OCI-LY1 (cell line): ENCODE measurements around the gene ZNF286A.
"Not testable (repeated sequence)": the region's sequence is repeated elsewhere in the genome, so short reads cannot be mapped to it uniquely, and the experiment has no call there.

ENCODE experiments used
- H2AFZ ChIP-seq: fragments of 200-600 bp; sonication (generic), shearing (Covaris generic); 2 replicates; pipeline ENCODE4 v1.6.0; 2014; ENCODE audit warnings: antibody characterized with exemption, mild to moderate bottlenecking, low read length
- H3F3A ChIP-seq: fragments of 200-600 bp; sonication (generic), shearing (Covaris generic); 2 replicates; pipeline ENCODE4 v1.6.0; 2014; ENCODE audit warnings: mild to moderate bottlenecking, antibody characterized with exemption, low read length, moderate library complexity; ENCODE audit not compliant: insufficient read depth
- H3K27ac ChIP-seq: fragments of 200-600 bp; sonication (generic); 2 replicates; pipeline ENCODE4 v1.5.1; 2014; ENCODE audit warnings: low read length, mixed run types, mild to moderate bottlenecking, low read depth; ENCODE audit not compliant: poor library complexity, severe bottlenecking
- H3K27me3 ChIP-seq: fragments of 200-600 bp; sonication (generic); 2 replicates; pipeline ENCODE4 v1.6.0; 2014; ENCODE audit warnings: antibody characterized with exemption, mild to moderate bottlenecking, low read length, moderate library complexity; ENCODE audit not compliant: insufficient read depth
- H3K36me3 ChIP-seq: fragments of 200-600 bp; sonication (generic); 2 replicates; pipeline ENCODE4 v1.6.1; 2014; ENCODE audit warnings: mild to moderate bottlenecking, antibody characterized with exemption, low read length, moderate library complexity, mixed read lengths; ENCODE audit not compliant: insufficient read depth
- H3K4me1 ChIP-seq: fragments of 200-600 bp; sonication (generic); 2 replicates; pipeline ENCODE4 v1.5.1; 2014; ENCODE audit warnings: mild to moderate bottlenecking, low read length, moderate library complexity; ENCODE audit not compliant: insufficient read depth, severe bottlenecking
- H3K4me2 ChIP-seq: fragments of 200-600 bp; sonication (generic), shearing (Covaris generic); 2 replicates; pipeline ENCODE4 v1.6.1; 2014; ENCODE audit warnings: low read length
- H3K4me3 ChIP-seq: fragments of 200-600 bp; sonication (generic); 2 replicates; pipeline ENCODE4 v1.5.1; 2014; ENCODE audit warnings: low read length, low read depth, mild to moderate bottlenecking, mixed read lengths; ENCODE audit not compliant: poor library complexity, severe bottlenecking
- H3K79me2 ChIP-seq: fragments of 200-600 bp; shearing (Covaris generic); 2 replicates; pipeline ENCODE4 v1.6.1; 2016; ENCODE audit warnings: mixed run types, low read length, mixed read lengths; ENCODE audit not compliant: insufficient read depth
- H3K9ac ChIP-seq: fragments of 200-600 bp; sonication (generic), shearing (Covaris generic); 2 replicates; pipeline ENCODE4 v1.6.1; 2014; ENCODE audit warnings: mild to moderate bottlenecking, low read length, mixed read lengths
- H3K9me2 ChIP-seq: fragments of 200-600 bp; sonication (generic), shearing (Covaris generic); 2 replicates; pipeline ENCODE4 v1.6.1; 2014; ENCODE audit warnings: low read depth, mild to moderate bottlenecking, low read length, mixed read lengths
- H3K9me3 ChIP-seq: fragments of 200-600 bp; shearing (Covaris generic); 2 replicates; pipeline ENCODE4 v1.6.1; 2014; ENCODE audit warnings: low read length, mixed read lengths
- H4K20me1 ChIP-seq: fragments of 200-600 bp; sonication (generic), shearing (Covaris generic); 2 replicates; pipeline ENCODE4 v1.6.0; 2016; ENCODE audit warnings: mild to moderate bottlenecking, low read length; ENCODE audit not compliant: insufficient read depth

Gene ZNF286A

DNA sequence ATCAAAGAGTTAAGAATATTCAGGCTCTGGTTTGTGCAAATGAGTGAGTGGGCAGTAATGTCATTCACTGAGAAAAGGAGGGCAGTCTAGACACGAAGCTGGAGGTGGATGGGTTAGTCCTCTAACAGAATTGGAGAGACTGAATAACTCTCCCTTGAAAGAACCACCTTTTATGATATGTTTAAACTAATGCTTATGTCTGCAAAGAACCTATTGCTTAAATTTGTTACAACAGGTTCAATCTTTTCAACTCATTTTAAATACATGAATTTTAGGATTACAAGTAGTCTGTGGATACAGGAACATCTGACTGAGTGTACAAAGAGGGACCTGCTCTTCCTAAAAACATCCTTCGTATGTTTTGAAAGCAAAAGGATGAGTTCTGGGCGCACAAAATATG is 585 bp upstream of the ZNF286A start:
- H3K27ac ChIP-seq, result peak overlapping the region; percentile 37

DNA sequence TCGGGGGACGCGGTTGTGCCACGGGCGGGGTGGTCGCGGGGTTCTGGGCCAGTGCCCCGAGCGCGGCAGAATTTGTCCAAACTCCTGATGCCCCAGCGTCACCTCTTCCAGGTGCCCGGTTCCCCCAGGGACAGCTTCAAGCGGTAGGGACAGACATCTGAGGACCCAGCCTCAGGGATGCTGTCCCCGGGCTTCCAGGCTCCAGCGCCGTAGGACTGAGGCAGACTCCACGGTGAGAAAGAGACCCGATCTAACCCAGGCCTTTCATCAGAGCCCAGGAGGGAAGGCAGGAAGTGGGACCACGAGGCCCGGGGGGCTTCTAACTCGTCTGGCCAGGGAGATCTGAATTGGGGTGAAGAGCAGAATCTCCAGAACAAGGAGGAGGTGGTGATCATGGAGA is 385 bp downstream of the ZNF286A start:
- H3K27me3 ChIP-seq, H3K9me3 ChIP-seq, H3F3A ChIP-seq, H4K20me1 ChIP-seq, H3K4me1 ChIP-seq, H3K79me2 ChIP-seq, H2AFZ ChIP-seq, H3K9me2 ChIP-seq: not testable (repeated sequence)
- H3K4me3 ChIP-seq, result peak overlapping the region; percentile 69
- peak overlapping the region; percentile 68; the same call in 1 of the 2 replicates for H3K9ac ChIP-seq
- peak overlapping the region; percentile 69 for H3K4me2 ChIP-seq
- H3K36me3 ChIP-seq, result peaks cover 10% of the 10 kb centered on the region
- peak overlapping the region; percentile 39 for H3K27ac ChIP-seq

More for the DNA sequence above, 585 bp upstream of the ZNF286A start:
- H4K20me1 ChIP-seq, H3K79me2 ChIP-seq, H3K36me3 ChIP-seq, H3K9me3 ChIP-seq, H3F3A ChIP-seq, H2AFZ ChIP-seq, H3K9me2 ChIP-seq, H3K27me3 ChIP-seq, H3K4me1 ChIP-seq: not testable (repeated sequence)
- Histone ChIP-seq H3K4me2 (peak overlapping the region; percentile 69), H3K9ac (peak overlapping the region; percentile 68), H3K4me3 (peak overlapping the region; percentile 69)

DNA sequence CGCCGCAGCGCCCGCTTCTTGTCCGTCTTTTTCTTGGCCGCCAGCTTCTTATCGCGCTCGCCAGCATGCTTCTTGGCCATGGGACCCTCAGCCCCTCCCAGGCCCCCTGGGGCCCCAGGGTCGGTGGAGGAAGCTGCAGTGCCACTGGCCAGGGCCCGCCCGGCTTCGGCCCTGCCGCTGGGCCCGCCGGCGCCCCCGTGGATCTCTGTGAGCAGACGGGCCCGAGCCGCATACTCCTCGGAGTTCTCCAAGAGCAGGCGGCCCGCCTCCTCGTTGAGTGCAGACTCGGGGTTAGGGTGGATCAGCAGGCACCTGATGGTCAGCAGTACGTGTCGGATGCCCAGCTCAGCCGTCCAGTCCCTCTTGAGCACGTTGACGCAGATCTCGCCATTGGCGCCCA is 4.7 kb downstream of the ZNF286A start:
- not testable (repeated sequence) for H3K4me3 ChIP-seq, H3K9me2 ChIP-seq
- peaks cover 10% of the 10 kb centered on the region for H3K9me3 ChIP-seq

DNA sequence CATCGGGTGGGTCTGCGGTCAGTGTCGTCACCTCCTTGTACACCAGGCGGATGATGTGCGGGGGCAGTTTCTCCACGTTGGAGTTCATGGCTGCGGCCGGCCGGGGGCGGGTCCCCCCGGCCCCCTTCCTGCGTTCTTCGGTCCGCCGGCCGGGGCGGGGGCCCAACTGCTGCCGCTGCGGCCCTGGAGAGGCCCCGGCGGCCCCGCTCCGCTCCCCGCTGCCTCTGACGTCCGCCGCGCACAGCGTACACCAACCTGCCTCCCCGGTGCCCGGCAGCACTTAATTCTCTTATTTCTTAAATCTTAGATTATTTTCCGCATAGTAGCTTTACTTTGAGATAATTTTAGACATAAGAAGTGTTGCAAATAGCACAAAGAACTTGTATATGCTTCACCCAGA is 5.3 kb downstream of the ZNF286A start:
- not testable (repeated sequence) for H3K9ac ChIP-seq, H3F3A ChIP-seq, H4K20me1 ChIP-seq, H3K4me3 ChIP-seq, H3K4me2 ChIP-seq, H3K9me2 ChIP-seq, H2AFZ ChIP-seq, H3K27ac ChIP-seq, H3K27me3 ChIP-seq, H3K79me2 ChIP-seq, H3K4me1 ChIP-seq
- Histone ChIP-seq H3K9me3 (peaks cover 10% of the 10 kb centered on the region), H3K36me3 (peaks cover 44% of the 10 kb centered on the region)

More for the DNA sequence above, 4.7 kb downstream of the ZNF286A start:
- H2AFZ ChIP-seq, H3K9ac ChIP-seq, H3K4me1 ChIP-seq, H3K27ac ChIP-seq, H3K27me3 ChIP-seq, H3K79me2 ChIP-seq, H4K20me1 ChIP-seq, H3K4me2 ChIP-seq, H3F3A ChIP-seq: not testable (repeated sequence)
- peaks cover 44% of the 10 kb centered on the region for H3K36me3 ChIP-seq

DNA sequence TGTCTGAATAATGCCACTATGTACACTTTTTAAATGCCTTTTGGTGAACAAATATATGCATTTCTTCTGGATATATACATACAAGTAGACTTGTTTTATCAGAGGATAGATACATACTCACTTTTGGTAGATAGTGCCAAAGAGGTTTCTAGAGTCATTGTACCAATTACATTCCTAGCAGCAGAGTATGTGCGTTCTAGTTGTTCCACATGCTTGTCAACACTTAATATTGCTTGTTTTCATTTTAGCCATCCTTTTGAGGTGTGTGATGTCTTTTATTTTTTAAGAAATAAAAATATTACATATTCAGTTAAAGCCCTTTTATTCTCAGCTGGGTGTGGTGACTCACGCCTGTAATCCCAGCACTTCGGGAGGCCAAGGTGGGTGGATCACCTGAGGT is 9.3 kb downstream of the ZNF286A start:
- peaks cover 37% of the 10 kb centered on the region for H3K36me3 ChIP-seq
- H3K27me3 ChIP-seq, H3K9me2 ChIP-seq, H4K20me1 ChIP-seq, H3K4me2 ChIP-seq, H3K4me1 ChIP-seq, H2AFZ ChIP-seq, H3K9ac ChIP-seq, H3K79me2 ChIP-seq, H3K27ac ChIP-seq, H3K4me3 ChIP-seq, H3F3A ChIP-seq: not testable (repeated sequence)
- H3K9me3 ChIP-seq, result peaks cover 10% of the 10 kb centered on the region

DNA sequence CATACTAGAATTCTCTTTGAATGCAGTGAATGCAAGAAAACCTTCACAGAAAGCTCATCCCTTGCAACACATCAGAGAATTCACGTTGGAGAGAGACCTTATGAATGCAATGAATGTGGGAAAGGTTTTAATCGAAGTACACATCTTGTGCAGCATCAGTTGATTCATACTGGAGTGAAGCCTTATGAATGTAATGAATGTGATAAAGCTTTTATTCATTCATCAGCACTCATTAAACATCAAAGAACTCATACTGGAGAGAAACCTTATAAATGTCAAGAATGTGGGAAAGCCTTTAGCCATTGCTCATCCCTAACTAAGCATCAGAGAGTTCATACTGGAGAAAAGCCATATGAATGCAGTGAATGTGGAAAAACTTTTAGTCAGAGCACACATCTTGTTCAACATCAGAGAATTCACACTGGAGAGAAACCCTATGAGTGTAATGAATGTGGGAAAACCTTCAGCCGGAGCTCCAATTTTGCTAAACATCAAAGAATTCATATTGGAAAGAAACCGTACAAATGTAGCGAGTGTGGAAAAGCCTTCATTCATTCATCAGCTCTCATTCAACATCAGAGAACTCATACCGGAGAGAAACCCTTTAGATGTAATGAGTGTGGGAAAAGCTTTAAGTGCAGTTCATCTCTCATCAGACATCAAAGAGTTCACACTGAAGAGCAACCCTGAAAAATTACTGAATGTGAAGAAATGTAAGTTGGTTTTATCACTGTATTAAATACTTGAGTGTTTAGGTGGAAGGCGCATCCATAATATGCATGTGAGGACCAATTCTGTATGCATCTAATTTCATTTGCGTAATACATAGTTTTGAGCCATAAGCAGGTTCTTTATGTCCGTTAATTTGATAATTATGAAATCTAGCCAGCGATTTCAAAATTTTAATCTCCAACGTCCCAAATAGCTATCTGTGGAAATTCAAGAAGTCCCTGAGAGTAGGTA is 17.3 kb downstream of the ZNF286A start:
- H3K9me3 ChIP-seq, H3K4me3 ChIP-seq, H3K36me3 ChIP-seq: not testable (repeated sequence)

DNA sequence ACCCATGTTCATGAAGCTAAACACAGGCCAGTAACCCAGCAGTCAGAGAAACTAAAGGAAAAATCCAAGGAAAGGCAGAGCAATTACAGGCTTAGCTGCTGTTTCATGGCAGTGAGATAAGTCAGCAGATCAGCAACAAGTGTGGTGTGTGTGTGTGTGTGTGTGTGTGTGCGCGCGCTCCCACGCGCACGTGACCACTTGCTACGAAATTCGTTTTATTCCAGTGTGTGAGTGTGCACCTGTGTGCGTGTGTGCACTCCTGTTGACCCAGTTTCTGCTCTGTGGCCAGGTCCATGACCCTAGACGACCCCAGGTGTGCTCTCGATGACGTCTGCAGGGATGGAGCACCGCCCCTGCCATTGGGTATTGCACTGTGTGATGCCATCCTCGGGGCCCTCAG is 31.0 kb downstream of the ZNF286A start:
- not testable (repeated sequence) for H3K4me3 ChIP-seq, H3K27ac ChIP-seq, H3K9ac ChIP-seq, H3K4me2 ChIP-seq, H2AFZ ChIP-seq, H3K9me2 ChIP-seq, H3K36me3 ChIP-seq, H3K79me2 ChIP-seq, H3K27me3 ChIP-seq, H3F3A ChIP-seq, H3K4me1 ChIP-seq, H3K9me3 ChIP-seq, H4K20me1 ChIP-seq

More for the DNA sequence above, 17.3 kb downstream of the ZNF286A start:
- not testable (repeated sequence) for H3K9ac ChIP-seq, H3K4me2 ChIP-seq, H3K27ac ChIP-seq, H3K4me1 ChIP-seq, H3F3A ChIP-seq, H3K9me2 ChIP-seq, H3K27me3 ChIP-seq, H4K20me1 ChIP-seq, H3K79me2 ChIP-seq, H2AFZ ChIP-seq
